ENCODE results near the gene AADACL2. TPM values are rescaled to one million over a fixed set of nuclear protein-coding genes. Genes with fewer than 3 reads are reported as not detected.
"Not testable (repeated sequence)": the region's sequence is repeated elsewhere in the genome, so short reads cannot be mapped to it uniquely, and the experiment has no call there.

The AADACL2 gene
- total RNA-seq, 1 donor from 2014 or later, result not detected

- peak; percentile 46 to 69 for DNase-seq (ENCODE audit: low read depth in 2 of 2)
Measured at GRCh38 chr3:151765685-151766084, 32.0 kb downstream of the AADACL2 start.

- peak; percentile 80 to 93 for DNase-seq (ENCODE audit: low read depth in 2 of 2)
Measured at GRCh38 chr3:151766454-151766853, 32.7 kb downstream of the AADACL2 start.

GRCh38 chr3:151768393-151768930 is 34.7 kb downstream of the AADACL2 start:
- DNase-seq (ENCODE audit: low read depth in 2 of 2), result peak in 1 of 2 donors; percentile 33

- peak; percentile 33 to 52 for DNase-seq (ENCODE audit: low read depth in 2 of 2)
Measured at GRCh38 chr3:151769175-151769574, 35.4 kb downstream of the AADACL2 start.

- DNase-seq (ENCODE audit: low read depth in 2 of 2), result peak; percentile 53 to 81
Measured at GRCh38 chr3:151770956-151771355, 37.2 kb downstream of the AADACL2 start.

GRCh38 chr3:151772825-151773480 is 39.2 kb downstream of the AADACL2 start:
- DNase-seq (ENCODE audit: low read depth in 2 of 2), result no peak

- no peak for DNase-seq (ENCODE audit: low read depth in 2 of 2)
Measured at GRCh38 chr3:151774235-151774634, 40.5 kb downstream of the AADACL2 start.

GRCh38 chr3:151774910-151775309 is 41.2 kb downstream of the AADACL2 start:
- no peak for DNase-seq (ENCODE audit: low read depth in 2 of 2)

- DNase-seq (ENCODE audit: low read depth in 2 of 2), result peak in 1 of 2 donors; percentile 54
Measured at GRCh38 chr3:151775314-151776258, 41.9 kb downstream of the AADACL2 start.

- DNase-seq (ENCODE audit: low read depth in 2 of 2), result no peak
Measured at GRCh38 chr3:151776259-151776740, 42.6 kb downstream of the AADACL2 start.

- no peak for DNase-seq (ENCODE audit: low read depth in 2 of 2)
Measured at GRCh38 chr3:151777880-151778279, 44.2 kb downstream of the AADACL2 start.

- no peak for DNase-seq (ENCODE audit: low read depth in 2 of 2)
Measured at GRCh38 chr3:151787626-151788025, 53.9 kb downstream of the AADACL2 start.

GRCh38 chr3:151788401-151788800 is 54.7 kb downstream of the AADACL2 start:
- no peak for DNase-seq (ENCODE audit: low read depth in 2 of 2)

GRCh38 chr3:151789853-151790463 is 56.2 kb downstream of the AADACL2 start:
- no peak for DNase-seq (ENCODE audit: low read depth in 2 of 2)

- not testable (repeated sequence) for DNase-seq (ENCODE audit: low read depth in 2 of 2)
Measured at GRCh38 chr3:151790763-151791162, 57.0 kb downstream of the AADACL2 start.

- no peak for DNase-seq (ENCODE audit: low read depth in 2 of 2)
Measured at GRCh38 chr3:151792411-151792810, 58.7 kb downstream of the AADACL2 start.

- no peak for DNase-seq (ENCODE audit: low read depth in 2 of 2)
Measured at GRCh38 chr3:151793636-151794035, 59.9 kb downstream of the AADACL2 start.

- DNase-seq (ENCODE audit: low read depth in 2 of 2), result no peak
Measured at GRCh38 chr3:151794080-151794479, 60.4 kb downstream of the AADACL2 start.

GRCh38 chr3:151795276-151795675 is 61.5 kb downstream of the AADACL2 start:
- no peak for DNase-seq (ENCODE audit: low read depth in 2 of 2)

- no peak for DNase-seq (ENCODE audit: low read depth in 2 of 2)
Measured at GRCh38 chr3:151796105-151796680, 62.5 kb downstream of the AADACL2 start.

- no peak for DNase-seq (ENCODE audit: low read depth in 2 of 2)
Measured at GRCh38 chr3:151798466-151798865, 64.7 kb downstream of the AADACL2 start.
